Rectal smooth muscle tissue (tissue), 1 donor: Measurements from ENCODE around the gene SLC17A7.
"Not testable (repeated sequence)": the region's sequence is repeated elsewhere in the genome, so short reads cannot be mapped to it uniquely, and the experiment has no call there.

Experiments used
- H3K27ac ChIP-seq: one replicate; pipeline ENCODE4 v1.7.0; 2013; ENCODE audit warnings: low read depth, low read length, inconsistent platforms
- H3K27me3 ChIP-seq: one replicate; pipeline ENCODE4 v1.7.0; 2013; ENCODE audit warnings: low read length; ENCODE audit not compliant: control insufficient read depth, insufficient read depth
- H3K36me3 ChIP-seq: one replicate; pipeline ENCODE4 v1.7.0; 2013; ENCODE audit warnings: low read length; ENCODE audit not compliant: control insufficient read depth, insufficient read depth
- H3K4me1 ChIP-seq: one replicate; pipeline ENCODE4 v1.7.0; 2013; ENCODE audit warnings: low read length; ENCODE audit not compliant: control insufficient read depth, insufficient read depth
- H3K4me3 ChIP-seq: one replicate; pipeline ENCODE4 v1.7.0; 2013; ENCODE audit warnings: low read length
- H3K9ac ChIP-seq: one replicate; pipeline ENCODE4 v1.7.0; 2013; ENCODE audit warnings: low read length

Gene SLC17A7

GRCh38 chr19:49475995-49476880, 34.9 kb upstream of the SLC17A7 start:
- H3K36me3 ChIP-seq = no peaks in the 10 kb centered on the region
- no peak overlapping the region for H3K27ac ChIP-seq
- H3K4me3 ChIP-seq = no peak overlapping the region
- H3K9ac ChIP-seq = no peak overlapping the region
- H3K4me1 ChIP-seq = no peaks in the 10 kb centered on the region
- H3K27me3 ChIP-seq = no peaks in the 10 kb centered on the region

DNA sequence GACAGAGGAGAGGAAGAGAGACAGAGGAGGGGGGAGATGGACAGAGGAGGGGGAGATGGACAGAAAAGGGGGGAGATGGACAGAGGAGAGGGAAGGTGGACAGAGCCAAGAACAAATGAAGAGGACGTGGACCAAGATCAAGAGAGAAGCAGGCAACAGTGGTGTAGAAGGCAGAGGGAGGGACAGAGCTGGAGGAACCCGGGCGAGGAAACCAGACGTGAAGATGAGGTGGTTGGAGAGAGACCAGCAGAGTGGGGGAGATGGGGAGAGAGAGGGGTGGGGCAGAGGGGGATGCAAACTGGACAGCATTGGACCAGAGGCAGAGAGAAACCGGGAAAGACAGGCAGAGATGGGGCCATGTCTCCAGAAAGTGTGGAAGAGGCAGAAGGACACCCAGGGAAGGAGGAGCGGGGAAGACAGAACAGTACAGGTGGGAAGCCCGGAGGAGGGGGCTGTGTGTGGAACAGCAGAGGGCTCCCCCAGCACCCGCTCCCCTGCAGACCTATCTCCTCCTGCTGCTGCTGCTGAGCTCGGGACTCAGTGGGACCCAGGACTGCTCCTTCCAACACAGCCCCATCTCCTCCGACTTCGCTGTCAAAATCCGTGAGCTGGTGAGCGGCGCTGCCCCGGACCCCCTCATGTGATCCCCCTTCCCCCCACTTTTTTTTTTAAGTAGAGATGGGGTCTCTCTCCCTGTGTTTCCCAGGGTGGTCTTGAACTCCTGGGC, 34.0 kb upstream of the SLC17A7 start:
- Histone ChIP-seq H3K4me3 (peak overlapping the region; percentile 75), H3K36me3 (no peaks in the 10 kb centered on the region), H3K27ac (no peak overlapping the region), H3K27me3 (no peaks in the 10 kb centered on the region), H3K4me1 (no peaks in the 10 kb centered on the region), H3K9ac (no peak overlapping the region)

DNA sequence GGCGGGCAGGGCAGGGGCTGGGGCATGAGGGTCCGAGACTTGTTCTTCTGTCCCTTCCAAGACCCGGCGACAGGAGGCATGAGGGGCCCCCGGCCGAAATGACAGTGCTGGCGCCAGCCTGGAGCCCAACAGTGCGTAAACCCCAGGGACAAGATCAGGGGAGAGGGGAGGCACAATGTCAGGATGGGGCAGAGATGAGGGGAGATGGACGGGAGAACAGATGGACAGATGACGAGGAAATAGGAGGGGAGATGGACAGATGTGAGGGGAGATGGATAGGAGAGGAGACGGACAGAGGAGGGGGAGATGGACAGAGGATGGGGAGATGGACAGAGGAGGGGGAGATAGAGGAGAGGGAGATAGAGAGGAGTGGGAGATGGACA, 33.2 kb upstream of the SLC17A7 start:
- H3K4me1 ChIP-seq = no peaks in the 10 kb centered on the region

DNA sequence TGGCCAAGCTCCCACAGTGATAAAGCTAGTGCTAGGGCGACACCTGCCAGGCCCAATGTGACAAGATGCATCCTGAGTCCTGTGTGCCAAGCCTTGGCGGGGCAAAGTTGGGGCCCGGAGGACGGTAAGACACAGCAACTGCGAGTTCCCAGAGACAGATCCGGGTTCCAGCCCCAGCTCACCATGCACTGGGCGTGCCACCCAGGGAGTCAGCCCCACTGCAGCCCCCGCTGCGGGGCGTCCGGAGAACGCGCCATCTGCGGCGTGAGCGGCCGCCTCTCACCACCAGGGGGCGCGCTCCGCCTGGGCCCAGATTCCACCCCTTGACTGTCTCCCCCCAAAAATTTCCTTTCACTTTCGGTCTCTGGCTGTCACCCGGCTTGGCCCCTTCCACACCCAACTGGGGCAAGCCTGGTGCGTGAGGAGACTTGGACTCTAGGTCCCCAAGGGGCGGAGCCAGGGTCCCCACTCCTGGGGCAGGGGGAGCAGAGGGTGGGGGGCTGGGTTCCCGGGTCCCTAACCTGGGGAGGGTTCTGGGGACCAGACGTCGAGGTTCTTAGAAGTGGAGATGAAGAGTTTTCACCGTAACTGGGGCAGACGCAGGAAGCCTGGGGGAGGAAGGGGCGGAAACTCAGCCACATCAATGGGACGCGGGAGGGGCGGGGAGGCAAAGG, 32.7 kb upstream of the SLC17A7 start, which contains the start of gene FLT3LG:
FLT3LG (plus strand) TSS at position 348 of the 674 bp plus-strand sequence. CDS start 425 bp downstream, outside the sequence.
- peaks cover 3% of the 10 kb centered on the region for H3K36me3 ChIP-seq
- no peaks in the 10 kb centered on the region for H3K27me3 ChIP-seq
- H3K4me1 ChIP-seq = no peaks in the 10 kb centered on the region
- peak within 1 kb of the TSS; percentile 77 for H3K27ac ChIP-seq
- peak within 1 kb of the TSS; percentile 75 for H3K4me3 ChIP-seq
- peak within 1 kb of the TSS; percentile 39 for H3K9ac ChIP-seq

More for the DNA sequence above, 33.2 kb upstream of the SLC17A7 start:
- Histone ChIP-seq H3K36me3 (peaks cover 3% of the 10 kb centered on the region), H3K27me3 (no peaks in the 10 kb centered on the region), H3K9ac (peak overlapping the region; percentile 39), H3K4me3 (peak overlapping the region; percentile 75), H3K27ac (peak overlapping the region; percentile 77)

GRCh38 chr19:49473501-49473867, 32.2 kb upstream of the SLC17A7 start:
- H3K27me3 ChIP-seq, H3K36me3 ChIP-seq, H3K4me1 ChIP-seq, H3K9ac ChIP-seq: not testable (repeated sequence)
- H3K27ac ChIP-seq = peak overlapping the region; percentile 77
- peak overlapping the region; percentile 75 for H3K4me3 ChIP-seq

DNA sequence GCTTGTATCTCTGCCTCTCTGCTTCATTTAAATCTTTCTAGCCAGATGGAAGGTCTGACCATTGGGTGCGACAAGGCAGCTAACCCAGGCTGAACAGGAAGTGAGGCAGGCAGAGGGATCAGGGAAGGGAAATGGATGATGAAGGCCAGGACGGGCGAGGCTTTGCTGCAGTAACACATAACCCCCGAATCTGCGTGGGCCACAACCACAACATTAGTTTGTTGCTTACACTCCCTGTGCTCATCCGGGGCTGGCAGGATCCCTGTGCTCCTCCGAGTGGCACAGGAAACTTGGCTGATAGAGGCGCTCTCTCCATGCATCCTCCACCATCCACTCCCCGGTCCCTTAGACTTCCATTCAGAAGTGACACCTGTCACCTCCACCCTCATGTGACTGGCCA, 31.6 kb upstream of the SLC17A7 start:
- H3K4me3 ChIP-seq = no peak overlapping the region
- H3K36me3 ChIP-seq = peaks cover 3% of the 10 kb centered on the region
- H3K27me3 ChIP-seq = no peaks in the 10 kb centered on the region
- H3K9ac ChIP-seq = no peak overlapping the region
- H3K4me1 ChIP-seq = no peaks in the 10 kb centered on the region
- no peak overlapping the region for H3K27ac ChIP-seq

DNA sequence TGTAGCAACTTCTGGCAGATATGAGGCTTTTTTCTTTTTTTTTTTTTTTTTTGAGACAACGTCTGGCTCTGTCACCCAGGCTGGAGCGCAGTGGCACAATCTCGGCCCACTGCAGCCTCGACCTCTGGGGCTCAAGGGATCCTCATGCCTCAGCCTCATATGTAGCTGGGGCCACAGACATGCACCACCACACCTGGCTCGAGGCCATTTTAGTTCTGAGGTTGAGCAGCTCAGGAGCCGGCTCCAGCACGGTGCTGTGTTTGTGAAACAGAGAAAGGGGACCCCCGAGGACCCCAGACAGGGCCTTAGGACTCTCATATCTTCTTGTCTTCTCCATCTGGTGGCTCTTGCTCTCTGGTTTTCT, 29.3 kb upstream of the SLC17A7 start:
- H3K27me3 ChIP-seq = no peaks in the 10 kb centered on the region
- no peak overlapping the region for H3K9ac ChIP-seq
- peaks cover 3% of the 10 kb centered on the region for H3K36me3 ChIP-seq
- no peak overlapping the region for H3K4me3 ChIP-seq
- no peak overlapping the region for H3K27ac ChIP-seq
- no peaks in the 10 kb centered on the region for H3K4me1 ChIP-seq

DNA sequence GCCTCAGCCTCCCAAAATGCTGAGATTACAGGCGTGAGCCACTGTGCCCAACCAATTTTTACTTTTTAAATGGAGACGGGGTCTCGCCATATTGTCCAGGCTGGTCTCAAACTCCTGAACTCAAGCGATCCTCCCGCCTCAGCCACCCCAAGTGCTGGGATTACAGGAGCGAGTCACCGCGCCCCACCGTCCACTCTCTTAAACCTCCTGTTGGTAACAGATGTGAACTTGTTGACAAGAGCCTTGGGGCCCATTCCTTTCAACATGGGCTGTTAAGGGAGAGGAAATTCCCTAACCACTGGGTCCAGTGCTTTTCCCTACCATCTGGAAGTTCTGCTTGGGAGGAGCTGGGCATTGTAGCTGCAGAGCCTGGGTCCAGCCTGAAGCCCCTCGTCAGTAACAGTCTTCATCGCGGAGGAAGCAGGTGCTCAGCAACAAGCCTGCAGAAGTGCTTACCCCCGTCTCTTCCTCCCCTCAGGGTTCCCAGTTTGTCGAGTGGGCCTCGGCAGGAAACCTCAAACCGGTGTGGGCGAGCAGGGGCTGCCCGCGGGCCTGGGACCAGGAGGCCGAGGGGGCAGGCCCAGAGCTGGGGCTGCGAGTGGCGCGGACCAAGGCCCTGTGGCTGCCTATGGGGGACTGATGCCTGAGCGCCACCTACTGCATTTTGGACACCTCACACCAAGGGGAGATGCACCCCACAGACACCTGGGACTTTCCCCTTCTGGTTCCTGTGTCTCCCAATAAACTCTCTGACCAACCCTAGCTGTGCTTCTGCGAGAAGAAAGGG, 28.7 kb upstream of the SLC17A7 start:
- H3K27me3 ChIP-seq = no peaks in the 10 kb centered on the region
- H3K9ac ChIP-seq = no peak overlapping the region
- no peak overlapping the region for H3K4me3 ChIP-seq
- H3K27ac ChIP-seq = no peak overlapping the region
- no peaks in the 10 kb centered on the region for H3K4me1 ChIP-seq
- H3K36me3 ChIP-seq = peaks cover 3% of the 10 kb centered on the region

GRCh38 chr19:49468746-49469447, 27.6 kb upstream of the SLC17A7 start:
- Histone ChIP-seq H3K27ac (peak overlapping the region; percentile 14), H3K27me3 (no peaks in the 10 kb centered on the region), H3K9ac (no peak overlapping the region), H3K36me3 (peaks cover 5% of the 10 kb centered on the region), H3K4me1 (no peaks in the 10 kb centered on the region), H3K4me3 (no peak overlapping the region)

GRCh38 chr19:49468199-49468598, 26.9 kb upstream of the SLC17A7 start:
- Histone ChIP-seq H3K27ac (no peak overlapping the region), H3K9ac (no peak overlapping the region), H3K36me3 (peaks cover 5% of the 10 kb centered on the region), H3K27me3 (no peaks in the 10 kb centered on the region), H3K4me1 (no peaks in the 10 kb centered on the region), H3K4me3 (no peak overlapping the region)

DNA sequence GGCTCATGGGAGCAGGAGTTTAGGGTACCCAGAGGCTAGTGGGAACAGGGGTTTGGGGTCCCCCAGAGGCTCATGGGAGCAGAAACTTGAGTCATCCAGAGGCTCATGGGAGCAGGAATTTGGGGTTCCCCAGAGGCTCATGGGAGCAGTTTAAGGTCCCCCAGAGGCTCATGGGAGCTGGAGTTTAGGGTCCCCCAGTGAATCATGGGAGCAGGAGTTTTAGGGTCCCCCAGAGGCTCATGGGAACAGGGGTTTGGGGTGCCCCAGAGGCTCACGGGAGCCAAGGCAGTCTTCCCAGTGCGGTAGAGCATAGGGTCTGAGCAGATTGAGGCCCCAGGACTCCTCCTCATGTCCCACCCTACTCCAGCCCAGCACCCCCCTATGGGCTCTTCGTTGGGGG, 24.0 kb upstream of the SLC17A7 start:
- no peak overlapping the region for H3K9ac ChIP-seq
- peaks cover 5% of the 10 kb centered on the region for H3K36me3 ChIP-seq
- no peaks in the 10 kb centered on the region for H3K27me3 ChIP-seq
- H3K4me1 ChIP-seq = no peaks in the 10 kb centered on the region
- H3K4me3 ChIP-seq = no peak overlapping the region
- no peak overlapping the region for H3K27ac ChIP-seq
